Prostate gland (tissue), 2 donors: Measurements from ENCODE around the gene SUFU. TPM values are rescaled to one million over a fixed set of nuclear protein-coding genes. Genes with fewer than 3 reads are reported as not detected.
A peak's percentile ranks its signal among the peaks of the same experiment; 100 is the strongest.

ENCODE experiments used
- DNase-seq: peaks from one replicate; pipeline ENCODE4 v3.0.0-alpha.2; 2019; ENCODE audit warnings: low spot score
- H3K27ac ChIP-seq, 2 donors: fragments of 200-600 bp; sonication (generic); 2 replicates each; pipeline ENCODE4 v1.5.1; 2017 to 2019
- H3K27me3 ChIP-seq: fragments of 200-600 bp; sonication (generic); replicated peaks from 2 replicates; pipeline ENCODE4 v1.5.1; 2019; ENCODE audit not compliant: insufficient read depth
- H3K36me3 ChIP-seq, 2 donors: fragments of 200-600 bp; sonication (generic); 1 replicate in 1 of 2; 2 replicates in 1 of 2; pipeline versions ENCODE4 v1.5.1 to v1.8.1; 2017 to 2019
- H3K4me1 ChIP-seq: fragments of 200-600 bp; sonication (generic); replicated peaks from 2 replicates; pipeline ENCODE4 v1.5.1; 2019
- H3K4me3 ChIP-seq, 2 donors: fragments of 200-600 bp; sonication (generic); 2 replicates each; pipeline ENCODE4 v1.5.1; 2017 to 2019
- H3K9me3 ChIP-seq: fragments of 200-600 bp; sonication (generic); 2 replicates; pipeline ENCODE4 v1.5.1; 2017
- CTCF ChIP-seq, 4 experiments: fragments of 200-600 bp in 2 of 4; fragments of 450-650 bp in 2 of 4; sonication (generic) in 2 of 4; IDR thresholded peaks; 1 replicate in 3 of 4; 2 replicates in 1 of 4; pipeline ENCODE4 v1.5.1; 2016 to 2019; ENCODE audit warnings: antibody characterized with exemption in 4 of 4, mild to moderate bottlenecking in 2 of 4, moderate library complexity in 2 of 4
- POLR2A ChIP-seq: fragments of 450-650 bp; IDR thresholded peaks from one replicate; pipeline ENCODE4 v1.6.1; 2016; ENCODE audit warnings: antibody characterized with exemption, mild to moderate bottlenecking
- POLR2AphosphoS5 ChIP-seq: sonication (generic); formaldehyde crosslinking; IDR thresholded peaks from one replicate; pipeline ENCODE4 v1.6.1; 2017; ENCODE audit warnings: antibody characterized with exemption
- WGBS: methylation state at CpG from one replicate; pipeline ENCODE4 v1.1.5; 2018; 5-methylcytosine and 5-hydroxymethylcytosine counted together
- intact Hi-C: fragments of 100-400 bp; cut with DNase I; formaldehyde crosslinking; loops from one replicate; pipeline ENCODE4 v1.14.2; 2022
- total RNA-seq, 2 donors: library from RNA; depleted of rRNA; stranded (reverse); fragments of >200 nt; gene quantifications; one replicate each; pipeline ENCODE4 v1.1.0, GENCODE V29; 2016

The SUFU gene
- total RNA-seq, 2 donors from 2014 or later: 17.4 to 20.4 TPM

- Histone ChIP-seq H3K27me3 (no peaks in the 10 kb centered on the region), H3K9me3 (no peaks in the 10 kb centered on the region), H3K4me3 (no peak overlapping the region), H3K4me1 (peaks cover 5% of the 10 kb centered on the region), H3K27ac (no peak overlapping the region), H3K36me3 (no peaks in the 10 kb centered on the region)
- intact Hi-C loops: no loop called here
- DNase-seq: no peak
- TF ChIP-seq POLR2AphosphoS5 (no peak), POLR2A (no peak), CTCF (IDR thresholded peaks at IDR 0.05) (no peak)
- 77% methylated on average over 4 of the region's 4 CpGs for WGBS
Observed at GRCh38 chr10:102458656-102459055, 45.1 kb upstream of the SUFU start.

GRCh38 chr10:102460836-102461186 lies 43.0 kb upstream of the SUFU start:
- peak overlapping the region in 1 of 2 donors; percentile 49 for H3K27ac ChIP-seq
- intact Hi-C loops: no loop called here

DNA sequence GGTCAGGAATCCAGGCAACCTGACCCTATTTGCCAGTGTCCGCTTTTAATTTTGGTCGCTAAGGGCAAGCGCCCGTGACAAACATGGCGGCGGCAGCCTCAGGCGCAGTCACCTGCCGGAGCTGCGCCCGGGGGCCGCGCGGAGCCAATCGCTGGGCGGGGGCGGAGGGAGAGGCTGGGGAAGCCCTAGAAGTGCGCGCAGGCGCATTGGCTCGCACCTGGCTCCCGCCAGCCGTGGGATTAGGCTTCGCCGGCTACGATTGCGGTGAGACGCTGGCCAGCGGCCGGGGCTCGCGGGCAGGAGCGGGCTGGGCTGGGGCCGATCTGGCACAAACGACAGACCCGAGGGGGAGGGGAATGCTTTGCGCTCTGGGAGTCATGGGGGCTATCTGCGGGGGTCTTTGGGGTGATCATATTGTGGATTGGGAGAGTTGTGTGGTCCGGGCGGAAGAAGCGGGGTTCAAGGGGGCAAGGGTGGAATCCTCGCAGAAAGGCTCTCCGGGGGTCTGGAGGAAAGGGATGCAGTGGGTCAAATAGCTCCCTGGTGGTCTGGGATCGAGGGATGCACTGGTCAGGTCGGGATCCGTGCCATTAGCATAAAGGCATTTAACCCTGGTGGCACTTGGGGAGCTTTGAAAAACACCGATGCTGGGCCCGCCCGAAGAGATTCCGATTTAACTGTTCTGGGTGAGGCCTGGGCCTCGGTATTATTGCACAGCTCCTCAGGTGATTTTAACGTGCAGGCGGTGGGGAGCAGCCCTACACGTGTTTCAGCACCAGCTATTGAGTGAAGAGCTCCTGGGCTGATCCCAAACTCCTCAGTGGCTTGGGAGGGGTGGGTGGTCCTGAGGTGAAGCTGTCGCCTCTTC lies 42.4 kb upstream of the SUFU start:
- Histone ChIP-seq H3K4me1 (peaks cover 5% of the 10 kb centered on the region), H3K9me3 (no peaks in the 10 kb centered on the region), H3K36me3 (no peaks in the 10 kb centered on the region), H3K27ac (peak overlapping the region in 1 of 2 donors; percentile 49), H3K4me3 (peak overlapping the region; percentile 37 to 48), H3K27me3 (no peaks in the 10 kb centered on the region)
- intact Hi-C loops: no loop called here
- 4% methylated on average over 54 of the region's 54 CpGs for WGBS
- DNase-seq: peak; percentile 92
- TF ChIP-seq CTCF (IDR thresholded peaks at IDR 0.05) (peak in 1 of 4 experiments; percentile 9), POLR2A (peak; percentile 52), POLR2AphosphoS5 (peak; percentile 97)

More at GRCh38 chr10:102460836-102461186, 43.0 kb upstream of the SUFU start:
- Histone ChIP-seq H3K36me3 (no peaks in the 10 kb centered on the region), H3K27me3 (no peaks in the 10 kb centered on the region), H3K4me1 (peaks cover 5% of the 10 kb centered on the region), H3K4me3 (peak overlapping the region; percentile 37 to 48), H3K9me3 (no peaks in the 10 kb centered on the region)
- 5% methylated on average over 8 of the region's 8 CpGs for WGBS
- no peak for TF ChIP-seq POLR2AphosphoS5
- no peak for TF ChIP-seq POLR2A
- TF ChIP-seq CTCF (IDR thresholded peaks at IDR 0.05): no peak
- no peak for DNase-seq

DNA sequence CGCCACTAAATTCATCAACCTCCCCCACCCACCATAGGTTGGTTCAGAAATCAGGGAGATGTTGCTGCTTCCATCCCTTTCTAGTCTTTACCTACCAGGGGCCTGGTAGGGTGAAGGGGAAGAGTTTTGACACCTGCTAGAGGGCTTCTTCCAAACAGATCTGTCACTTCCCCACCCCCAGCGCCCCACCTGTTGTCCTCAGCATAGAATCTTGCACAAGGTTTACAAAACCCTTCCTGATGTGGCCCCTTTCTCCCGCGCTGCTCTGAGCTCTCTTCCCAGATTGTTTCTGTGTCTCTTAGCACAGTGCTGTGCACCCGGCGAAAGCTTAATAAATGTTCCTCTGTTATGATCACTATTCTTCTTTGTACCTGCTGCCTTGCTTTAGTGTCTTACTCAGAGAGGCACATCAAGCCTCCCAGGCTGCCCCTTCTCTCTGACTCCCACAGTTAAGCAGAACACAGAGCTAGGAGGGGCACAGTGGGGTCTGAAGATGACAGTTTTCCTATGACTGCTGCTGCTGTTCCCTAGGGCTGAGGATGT lies 41.2 kb upstream of the SUFU start:
- Histone ChIP-seq H3K27me3 (no peaks in the 10 kb centered on the region), H3K9me3 (no peaks in the 10 kb centered on the region), H3K4me3 (no peak overlapping the region), H3K27ac (peak overlapping the region in 1 of 2 donors; percentile 30), H3K4me1 (peaks cover 5% of the 10 kb centered on the region), H3K36me3 (no peaks in the 10 kb centered on the region)
- no peak for TF ChIP-seq POLR2AphosphoS5
- intact Hi-C loops: no loop called here
- DNase-seq: no peak
- 65% methylated on average over 6 of the region's 6 CpGs for WGBS

- TF ChIP-seq POLR2AphosphoS5: no peak
- no peak for TF ChIP-seq POLR2A
- TF ChIP-seq CTCF (IDR thresholded peaks at IDR 0.05): no peak
- no peak for DNase-seq
- 81% methylated on average over 10 of the region's 10 CpGs for WGBS
- H3K27me3 ChIP-seq: no peaks in the 10 kb centered on the region
- H3K27ac ChIP-seq: peak overlapping the region in 1 of 2 donors; percentile 30
- no peaks in the 10 kb centered on the region for H3K36me3 ChIP-seq
- intact Hi-C loops: no loop called here
- no peak overlapping the region for H3K4me3 ChIP-seq
- peaks cover 5% of the 10 kb centered on the region for H3K4me1 ChIP-seq
- H3K9me3 ChIP-seq: no peaks in the 10 kb centered on the region
Observed at GRCh38 chr10:102463983-102464382, 39.8 kb upstream of the SUFU start.
